ENCODE measurements around the gene WDR45B. TPM values are rescaled to one million over a fixed set of nuclear protein-coding genes. Genes with fewer than 3 reads are reported as not detected.

WDR45B gene
- total RNA-seq, 2 donors from 2014 or later = 50.0 to 55.7 TPM

GRCh38 chr17:82590881-82591539 lies 57.2 kb downstream of the WDR45B start:
- no peak for ATAC-seq (ENCODE audit: insufficient number of reproducible peaks, low FRiP score, low read depth)
- Histone ChIP-seq H3K4me1 (ENCODE audit: control insufficient read depth in 1 of 2, low read depth in 2 of 2) (peaks cover 20 to 29% of the 10 kb centered on the region in 2 donors), H3K27me3 (replicated peaks; ENCODE audit: insufficient read depth) (no peaks in the 10 kb centered on the region), H3K36me3 (peaks cover 18% of the 10 kb centered on the region), H3K9me3 (no peaks in the 10 kb centered on the region), H3K4me3 (no peak overlapping the region), H3K27ac (peak overlapping the region; percentile 81 to 89)
- TF ChIP-seq CTCF (IDR thresholded peaks at IDR 0.05) = no peak
- DNase-seq (ENCODE audit: low spot score) = no peak

- Histone ChIP-seq H3K4me3 (no peak overlapping the region), H3K27me3 (replicated peaks; ENCODE audit: insufficient read depth) (no peaks in the 10 kb centered on the region), H3K36me3 (peaks cover 15% of the 10 kb centered on the region), H3K4me1 (ENCODE audit: control insufficient read depth in 1 of 2, low read depth in 2 of 2) (peaks cover 20 to 29% of the 10 kb centered on the region in 2 donors), H3K27ac (peak overlapping the region; percentile 81 to 89), H3K9me3 (no peaks in the 10 kb centered on the region)
- TF ChIP-seq CTCF (IDR thresholded peaks at IDR 0.05) = no peak
- ATAC-seq (ENCODE audit: insufficient number of reproducible peaks, low FRiP score, low read depth) (no peak), DNase-seq (ENCODE audit: low spot score) (no peak)
These were observed 58.0 kb downstream of the WDR45B start for GRCh38 chr17:82590216-82590615.

GRCh38 chr17:82589851-82590180 lies 58.4 kb downstream of the WDR45B start:
- Histone ChIP-seq H3K4me3 (no peak overlapping the region), H3K4me1 (ENCODE audit: control insufficient read depth in 1 of 2, low read depth in 2 of 2) (peaks cover 20 to 29% of the 10 kb centered on the region in 2 donors), H3K36me3 (peaks cover 18% of the 10 kb centered on the region), H3K27me3 (replicated peaks; ENCODE audit: insufficient read depth) (no peaks in the 10 kb centered on the region), H3K9me3 (no peaks in the 10 kb centered on the region), H3K27ac (no peak overlapping the region)
- no peak for ATAC-seq (ENCODE audit: insufficient number of reproducible peaks, low FRiP score, low read depth)
- TF ChIP-seq CTCF (IDR thresholded peaks at IDR 0.05) = no peak
- DNase-seq (ENCODE audit: low spot score) = no peak

GRCh38 chr17:82588266-82589175 lies 59.7 kb downstream of the WDR45B start:
- Histone ChIP-seq H3K4me3 (no peak overlapping the region), H3K36me3 (peaks cover 21% of the 10 kb centered on the region), H3K27ac (no peak overlapping the region), H3K9me3 (no peaks in the 10 kb centered on the region), H3K4me1 (ENCODE audit: control insufficient read depth in 1 of 2, low read depth in 2 of 2) (peaks cover 12 to 17% of the 10 kb centered on the region in 2 donors), H3K27me3 (replicated peaks; ENCODE audit: insufficient read depth) (no peaks in the 10 kb centered on the region)
- no peak for DNase-seq (ENCODE audit: low spot score)
- no peak for ATAC-seq (ENCODE audit: insufficient number of reproducible peaks, low FRiP score, low read depth)
- no peak for TF ChIP-seq CTCF (IDR thresholded peaks at IDR 0.05)
